A673 (cell line): ENCODE results near the gene COBL.

Source experiments
- CTCF ChIP-seq: fragments of 300-800, 200-600 bp; sonication (generic); conservative IDR thresholded peaks from 2 replicates; pipeline ENCODE4 v1.5.1; 2017; ENCODE audit warnings: low read depth, mild to moderate bottlenecking, antibody characterized with exemption, low read length, moderate library complexity, mixed read lengths
- EZH2 ChIP-seq: fragments of 200-600 bp; sonication (generic); IDR thresholded peaks from 2 replicates; pipeline ENCODE4 v1.6.1; 2017; ENCODE audit warnings: borderline replicate concordance, low read depth, mild to moderate bottlenecking, mixed read lengths, antibody characterized with exemption, low read length; ENCODE audit not compliant: poor library complexity, severe bottlenecking

DNA sequence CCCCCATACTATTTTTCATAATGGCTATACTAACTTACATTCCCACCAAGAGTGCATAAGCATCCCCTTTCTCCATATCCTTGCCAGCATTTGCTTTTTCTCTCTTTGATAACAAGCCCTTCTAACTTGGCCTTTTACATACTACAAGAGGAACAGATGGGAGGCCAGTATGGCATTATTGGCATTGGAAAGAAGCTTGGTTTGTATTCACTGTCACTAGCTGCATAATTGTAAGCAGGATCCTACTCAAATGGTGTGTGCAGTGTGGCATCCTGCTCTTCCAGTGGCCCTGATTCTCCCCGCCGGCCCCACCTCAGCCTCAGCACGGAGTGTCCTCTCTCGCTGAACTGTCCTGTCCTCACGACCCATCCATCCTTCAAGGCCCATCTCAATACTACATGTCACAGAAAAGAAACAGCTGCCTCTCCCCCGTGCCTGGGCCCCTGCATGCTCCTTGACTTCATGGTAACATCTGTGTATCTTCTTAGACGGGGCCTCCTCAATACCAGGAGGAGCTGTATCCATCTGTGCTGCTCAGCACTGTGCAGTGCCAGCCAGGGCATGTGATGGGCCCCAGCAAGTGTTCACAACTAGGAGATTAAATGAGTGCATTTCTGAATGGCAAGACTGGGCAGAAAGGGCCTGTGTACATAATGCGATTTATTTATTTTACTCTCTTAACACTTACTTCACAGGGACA lies 205.2 kb downstream of the COBL start:
- TF ChIP-seq EZH2 = no peak
- TF ChIP-seq CTCF = no peak
